ENCODE data around the gene NUDT3. TPM values are rescaled to one million over a fixed set of nuclear protein-coding genes. Genes with fewer than 3 reads are reported as not detected.

The NUDT3 gene
- 10 to 100 TPM; 23.2 to 60.7 (median 50.9) TPM for total RNA-seq
- polyA plus RNA-seq = 10 to 100 TPM; 16.0 to 25.8 TPM
- long read RNA-seq, donor 1, full-length matches to known transcripts = 4 of 33 reads
- long read RNA-seq, donor 1, partial matches to known transcripts = 0 of 33 reads
- long read RNA-seq, donor 1, other reads (novel, unspliced or antisense) = 29 of 33 reads
- long read RNA-seq, donor 2, full-length matches to known transcripts = 30 of 36 reads
- long read RNA-seq, donor 2, partial matches to known transcripts = 6 of 36 reads
- long read RNA-seq, donor 2, other reads (novel, unspliced or antisense) = 0 of 36 reads
- long read RNA-seq, donor 3, full-length matches to known transcripts = 84 of 116 reads
- long read RNA-seq, donor 3, partial matches to known transcripts = 2 of 116 reads
- long read RNA-seq, donor 3, other reads (novel, unspliced or antisense) = 30 of 116 reads

DNA sequence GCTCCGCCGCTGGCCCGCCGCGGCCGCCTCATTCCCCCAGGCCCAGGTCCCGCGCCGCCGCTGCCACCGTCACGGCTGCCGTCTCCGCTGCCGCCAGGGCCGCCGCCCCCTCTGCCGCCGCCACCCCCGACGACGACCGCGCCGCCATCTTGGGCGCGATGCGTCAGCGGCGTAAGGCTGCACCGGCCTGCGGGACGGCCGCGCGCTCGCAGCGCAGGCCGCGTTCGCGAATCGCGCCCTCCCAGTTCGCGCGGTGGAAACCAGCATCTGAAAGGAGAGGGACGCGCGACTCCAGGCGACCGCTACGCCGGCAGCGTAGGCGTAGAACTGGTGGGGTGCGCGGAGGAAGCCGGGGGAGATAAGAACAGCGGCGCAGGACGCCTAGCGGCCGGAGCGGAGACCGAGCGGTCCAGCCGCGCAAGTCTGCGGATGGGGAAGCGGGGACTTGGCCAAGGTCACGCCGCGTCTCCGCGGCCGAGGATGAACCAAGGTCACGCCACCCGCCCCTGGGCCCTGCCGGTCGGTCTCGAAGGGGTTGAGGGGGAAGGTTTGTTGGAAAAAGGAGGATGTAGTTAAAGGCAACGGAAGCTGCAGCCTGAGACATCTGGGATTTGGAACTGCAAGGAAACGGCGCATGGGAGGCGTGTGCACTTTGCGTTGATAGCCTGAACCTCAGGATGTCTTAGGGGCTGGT is at the start of gene NUDT3:
NUDT3 (minus strand) TSS at position 173 of the 694 bp plus-strand sequence. CDS start 307 bp downstream, outside the sequence.
- WGBS, 3 donors = 0% methylated on average over 41 to 87 of the region's 87 CpGs
- Histone ChIP-seq H3K27me3 (no peaks in the 10 kb centered on the region), H3K27ac (peak within 1 kb of the TSS; percentile 82 to 91), H3K9me3 (no peaks in the 10 kb centered on the region), H3K36me3 (no peaks in the 10 kb centered on the region), H3K4me3 (peak within 1 kb of the TSS; percentile 50), H3K4me1 (ENCODE audit: insufficient read depth) (peaks cover 3% of the 10 kb centered on the region)
- intact Hi-C loops (cut with DNase I) = loop anchor here (1.0 to 5.0 kb wide), 3 partner anchors 143 to 145 kb away; partner anchors contain the start of gene SMIM29 (in 4 of the 4)
- TF ChIP-seq POLR2A (IDR thresholded peaks at IDR 0.05) (peak; percentile 87), EP300 (IDR thresholded peaks at IDR 0.05) (no peak)
- TF ChIP-seq, protein P1, sequence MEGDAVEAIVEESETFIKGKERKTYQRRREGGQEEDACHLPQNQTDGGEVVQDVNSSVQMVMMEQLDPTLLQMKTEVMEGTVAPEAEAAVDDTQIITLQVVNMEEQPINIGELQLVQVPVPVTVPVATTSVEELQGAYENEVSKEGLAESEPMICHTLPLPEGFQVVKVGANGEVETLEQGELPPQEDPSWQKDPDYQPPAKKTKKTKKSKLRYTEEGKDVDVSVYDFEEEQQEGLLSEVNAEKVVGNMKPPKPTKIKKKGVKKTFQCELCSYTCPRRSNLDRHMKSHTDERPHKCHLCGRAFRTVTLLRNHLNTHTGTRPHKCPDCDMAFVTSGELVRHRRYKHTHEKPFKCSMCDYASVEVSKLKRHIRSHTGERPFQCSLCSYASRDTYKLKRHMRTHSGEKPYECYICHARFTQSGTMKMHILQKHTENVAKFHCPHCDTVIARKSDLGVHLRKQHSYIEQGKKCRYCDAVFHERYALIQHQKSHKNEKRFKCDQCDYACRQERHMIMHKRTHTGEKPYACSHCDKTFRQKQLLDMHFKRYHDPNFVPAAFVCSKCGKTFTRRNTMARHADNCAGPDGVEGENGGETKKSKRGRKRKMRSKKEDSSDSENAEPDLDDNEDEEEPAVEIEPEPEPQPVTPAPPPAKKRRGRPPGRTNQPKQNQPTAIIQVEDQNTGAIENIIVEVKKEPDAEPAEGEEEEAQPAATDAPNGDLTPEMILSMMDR (IDR thresholded peaks at IDR 0.05) = peak; percentile 91 to 95 (median 93)
- peak; percentile 93 to 97 (median 94) for DNase-seq

DNA sequence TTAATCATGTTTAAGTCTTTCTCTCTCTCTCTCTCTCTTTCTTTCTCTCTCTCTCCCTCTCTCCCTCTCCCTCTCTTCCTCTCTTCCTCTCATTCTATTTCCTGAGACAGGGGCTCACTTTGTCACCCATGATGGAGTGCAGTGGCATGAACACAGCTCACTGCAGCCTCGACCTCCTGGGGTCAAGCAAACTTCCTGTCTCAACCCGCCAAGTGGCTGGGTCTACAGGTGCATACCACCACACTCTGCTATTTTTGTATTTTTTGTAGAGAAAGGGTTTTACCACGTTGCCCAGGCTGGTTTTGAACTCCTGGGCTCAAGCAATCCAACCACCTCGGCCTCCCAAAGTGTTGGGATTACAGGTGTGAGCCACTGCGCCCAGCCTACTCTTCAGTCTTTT is 49.1 kb upstream of the NUDT3 start:
- WGBS, 3 donors = 65 to 76% (median 65%) methylated on average over 5 of the region's 5 CpGs
- no peaks in the 10 kb centered on the region for H3K36me3 ChIP-seq
- TF ChIP-seq POLR2A (IDR thresholded peaks at IDR 0.05) (no peak), EP300 (IDR thresholded peaks at IDR 0.05) (no peak)
- TF ChIP-seq, protein P1 (IDR thresholded peaks at IDR 0.05) = no peak
- H3K27me3 ChIP-seq = no peaks in the 10 kb centered on the region
- intact Hi-C loops (cut with DNase I) = no loop called here
- H3K4me1 ChIP-seq (ENCODE audit: insufficient read depth) = no peaks in the 10 kb centered on the region
- no peak overlapping the region for H3K4me3 ChIP-seq
- no peak overlapping the region for H3K27ac ChIP-seq
- DNase-seq = no peak
- H3K9me3 ChIP-seq = no peaks in the 10 kb centered on the region

DNA sequence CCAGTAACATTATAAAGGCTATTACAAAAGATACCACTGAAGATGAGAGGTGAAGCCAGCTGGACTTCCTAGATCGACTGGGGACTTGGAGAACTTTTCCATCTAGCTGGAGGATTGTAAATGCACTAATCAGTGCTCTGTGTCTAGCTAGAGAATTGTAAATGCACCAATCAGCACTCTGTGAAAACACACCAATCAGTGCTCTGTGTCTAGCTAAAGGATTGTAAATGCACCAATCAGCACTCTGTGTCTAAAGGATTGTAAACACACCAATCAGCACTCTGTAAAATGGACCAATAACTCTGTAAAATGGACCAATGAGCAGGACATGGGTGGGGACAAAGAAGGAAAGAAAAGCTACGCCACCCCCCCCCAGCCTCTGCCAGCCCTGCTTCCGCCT is 47.0 kb upstream of the NUDT3 start:
- WGBS, 3 donors = 77 to 90% (median 85%) methylated on average over 2 to 3 of the region's 3 CpGs
- Histone ChIP-seq H3K36me3 (no peaks in the 10 kb centered on the region), H3K9me3 (no peaks in the 10 kb centered on the region), H3K4me3 (no peak overlapping the region), H3K27ac (no peak overlapping the region), H3K4me1 (ENCODE audit: insufficient read depth) (no peaks in the 10 kb centered on the region), H3K27me3 (no peaks in the 10 kb centered on the region)
- no peak for DNase-seq
- TF ChIP-seq EP300 (IDR thresholded peaks at IDR 0.05) (no peak), POLR2A (IDR thresholded peaks at IDR 0.05) (no peak)
- TF ChIP-seq, protein P1 (IDR thresholded peaks at IDR 0.05) = no peak
- intact Hi-C loops (cut with DNase I) = no loop called here

DNA sequence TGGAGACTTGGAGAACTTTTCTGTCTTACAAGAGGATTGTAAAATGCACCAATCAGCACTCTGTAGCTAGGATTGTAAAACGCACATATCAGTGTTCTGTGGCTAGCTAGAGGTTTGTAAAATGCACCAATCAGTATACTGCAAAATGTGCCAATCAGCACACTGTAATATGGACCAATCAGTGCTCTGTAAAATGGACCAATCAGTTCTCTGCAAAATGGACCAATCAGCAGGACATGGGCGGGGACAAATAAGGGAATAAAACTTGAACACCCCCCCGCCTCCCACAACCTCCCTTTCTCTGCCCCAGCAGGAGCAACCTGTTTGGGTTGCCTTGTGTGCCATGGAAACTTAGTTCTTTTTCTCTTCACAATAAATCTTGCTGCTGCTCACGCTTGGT is 46.2 kb upstream of the NUDT3 start:
- Histone ChIP-seq H3K4me1 (ENCODE audit: insufficient read depth) (no peaks in the 10 kb centered on the region), H3K27me3 (no peaks in the 10 kb centered on the region), H3K4me3 (no peak overlapping the region), H3K9me3 (no peaks in the 10 kb centered on the region), H3K36me3 (no peaks in the 10 kb centered on the region), H3K27ac (no peak overlapping the region)
- TF ChIP-seq POLR2A (IDR thresholded peaks at IDR 0.05) (no peak), EP300 (IDR thresholded peaks at IDR 0.05) (no peak)
- TF ChIP-seq, protein P1 (IDR thresholded peaks at IDR 0.05) = no peak
- WGBS, 3 donors = 57 to 61% (median 58%) methylated on average over 4 of the region's 4 CpGs
- DNase-seq = no peak
- intact Hi-C loops (cut with DNase I) = no loop called here

Measured in ovary (tissue), 10 donors.